Midbrain (tissue), 1 donor: ENCODE data around the gene CLDN10.
"Not testable (repeated sequence)": the region's sequence is repeated elsewhere in the genome, so short reads cannot be mapped to it uniquely, and the experiment has no call there.

Source experiments
- DNase-seq: peaks from one replicate; lab custom pipeline; 2025; lab: John Stamatoyannopoulos, UW

Gene CLDN10

GRCh38 chr13:95552539-95553441, at the start of gene CLDN10:
Gene CLDN10 (plus strand): TSS chr13:95552720. CDS start chr13:95552754, 34 bp downstream.
- peak; percentile 12 for DNase-seq

GRCh38 chr13:95503662-95504061, 48.9 kb upstream of the CLDN10 start:
- no peak for DNase-seq

GRCh38 chr13:95505265-95505664, 47.3 kb upstream of the CLDN10 start:
- DNase-seq: no peak

GRCh38 chr13:95505986-95506385, 46.5 kb upstream of the CLDN10 start:
- DNase-seq: no peak

GRCh38 chr13:95507991-95508390, 44.5 kb upstream of the CLDN10 start:
- DNase-seq: no peak

- no peak for DNase-seq
These were observed 43.5 kb upstream of the CLDN10 start for GRCh38 chr13:95508996-95509395.

GRCh38 chr13:95509521-95510310, 42.8 kb upstream of the CLDN10 start:
- no peak for DNase-seq

- no peak for DNase-seq
These were observed 41.6 kb upstream of the CLDN10 start for GRCh38 chr13:95510950-95511349.

GRCh38 chr13:95512424-95512823, 40.1 kb upstream of the CLDN10 start:
- DNase-seq: no peak

- DNase-seq: no peak
These were observed 39.6 kb upstream of the CLDN10 start for GRCh38 chr13:95512957-95513356.

- not testable (repeated sequence) for DNase-seq
These were observed 36.9 kb upstream of the CLDN10 start for GRCh38 chr13:95515606-95516005.

GRCh38 chr13:95516021-95516420, 36.5 kb upstream of the CLDN10 start:
- no peak for DNase-seq

GRCh38 chr13:95516492-95516891, 36.0 kb upstream of the CLDN10 start:
- no peak for DNase-seq

- no peak for DNase-seq
These were observed 28.9 kb upstream of the CLDN10 start for GRCh38 chr13:95523598-95523997.

GRCh38 chr13:95524264-95524901, 28.1 kb upstream of the CLDN10 start:
- DNase-seq: no peak

GRCh38 chr13:95527955-95528354, 24.6 kb upstream of the CLDN10 start:
- DNase-seq: no peak

- DNase-seq: no peak
These were observed 22.3 kb upstream of the CLDN10 start for GRCh38 chr13:95530178-95530577.

GRCh38 chr13:95533545-95534160, 18.9 kb upstream of the CLDN10 start:
- DNase-seq: no peak

GRCh38 chr13:95535243-95535642, 17.3 kb upstream of the CLDN10 start:
- DNase-seq: no peak

- DNase-seq: peak; percentile 26
These were observed 15.8 kb upstream of the CLDN10 start for GRCh38 chr13:95536632-95537241.

- peak; percentile 35 for DNase-seq
These were observed 11.6 kb upstream of the CLDN10 start for GRCh38 chr13:95540888-95541287.

- DNase-seq: no peak
These were observed 11.2 kb upstream of the CLDN10 start for GRCh38 chr13:95541308-95541707.
